Measurements from ENCODE around the gene SNCAIP. TPM values are rescaled to one million over a fixed set of nuclear protein-coding genes. Genes with fewer than 3 reads are reported as not detected.

Gene SNCAIP
- total and polyA plus RNA-seq, 2 of the 4 experiments (the other 2 are of a cell fraction), result 15.3 to 19.0 TPM

- H4K5ac ChIP-seq (ENCODE audit: low read depth, low read length), result no peak overlapping the region
- in situ Hi-C loops (cut with MboI; ENCODE audit: low sequenced_read_pairs), result no loop called here
- H4K8ac ChIP-seq (ENCODE audit: low read depth in 2 of 2, low read length in 2 of 2), result no peak overlapping the region
- H2AK9ac ChIP-seq (replicated peaks; ENCODE audit: low read depth, low read length, poor library complexity), result no peak overlapping the region
- H2BK20ac ChIP-seq (ENCODE audit: low read depth, low read length), result no peak overlapping the region
- dilution Hi-C loops (cut with HindIII; ENCODE audit: low sequenced_read_pairs, unreplicated experiment), result no loop called here
- H4K20me1 ChIP-seq (ENCODE audit: insufficient read depth, low read length), result no peaks in the 10 kb centered on the region
- WGBS, 2 experiments (ENCODE audit: extremely low coverage in 2 of 2, insufficient read length in 1 of 2), result no CpG with 5 or more reads among the region's 4 CpGs
- no TSS peak for BruUV-seq (replicated peaks)
- H3K9me3 ChIP-seq (ENCODE audit: control insufficient read depth, insufficient read depth, low read length), result no peaks in the 10 kb centered on the region
- H2BK5ac ChIP-seq (ENCODE audit: low read depth, low read length, poor library complexity, severe bottlenecking), result no peak overlapping the region
- peaks cover 10 to 14% of the 10 kb centered on the region in 2 experiments; a peak in 3 of 4 replicates for H3K79me1 ChIP-seq (ENCODE audit: low read depth in 1 of 2, low read length in 2 of 2)
- no peak overlapping the region for H2BK15ac ChIP-seq (ENCODE audit: low read depth, low read length)
- no peak overlapping the region for H4K91ac ChIP-seq (ENCODE audit: insufficient read depth, low read depth, low read length)
- H2AK5ac ChIP-seq (ENCODE audit: low read depth, low read length), result no peak overlapping the region
- no peaks in the 10 kb centered on the region; the same call in 1 of the 2 replicates for H3K4me1 ChIP-seq (ENCODE audit: control insufficient read depth, insufficient read depth, low read length)
- no peak overlapping the region for H2AFZ ChIP-seq (replicated peaks; ENCODE audit: low read length, poor library complexity)
- H3K9me1 ChIP-seq (ENCODE audit: insufficient read depth, low read length), result peaks cover 3% of the 10 kb centered on the region
- H3K56ac ChIP-seq (ENCODE audit: extremely low read depth, insufficient read depth, low read length), result no peak overlapping the region
- CTCF ChIA-PET, result no interaction called here
- no peak overlapping the region for H3K27ac ChIP-seq (ENCODE audit: insufficient read depth, low read length)
- H3K4me3 ChIP-seq (ENCODE audit: insufficient read depth, low read depth, low read length), result no peak overlapping the region
- no peaks in the 10 kb centered on the region; the same call in 1 of the 2 replicates for H3K36me3 ChIP-seq (ENCODE audit: control insufficient read depth, insufficient read depth, low read length)
- no peak overlapping the region for H3K4me2 ChIP-seq (ENCODE audit: low read depth, low read length)
- no peak overlapping the region for H3K9ac ChIP-seq (ENCODE audit: low read depth, low read length)
- intact Hi-C loops (cut with micrococcal nuclease), result no loop called here
- no peak overlapping the region for H3K23ac ChIP-seq (ENCODE audit: low read depth, low read length)
- DNase-seq (no peak), ATAC-seq (ENCODE audit: low read depth) (no peak)
- no peak overlapping the region for H2BK120ac ChIP-seq (ENCODE audit: low read depth, low read length)
- TF ChIP-seq, protein P1, sequence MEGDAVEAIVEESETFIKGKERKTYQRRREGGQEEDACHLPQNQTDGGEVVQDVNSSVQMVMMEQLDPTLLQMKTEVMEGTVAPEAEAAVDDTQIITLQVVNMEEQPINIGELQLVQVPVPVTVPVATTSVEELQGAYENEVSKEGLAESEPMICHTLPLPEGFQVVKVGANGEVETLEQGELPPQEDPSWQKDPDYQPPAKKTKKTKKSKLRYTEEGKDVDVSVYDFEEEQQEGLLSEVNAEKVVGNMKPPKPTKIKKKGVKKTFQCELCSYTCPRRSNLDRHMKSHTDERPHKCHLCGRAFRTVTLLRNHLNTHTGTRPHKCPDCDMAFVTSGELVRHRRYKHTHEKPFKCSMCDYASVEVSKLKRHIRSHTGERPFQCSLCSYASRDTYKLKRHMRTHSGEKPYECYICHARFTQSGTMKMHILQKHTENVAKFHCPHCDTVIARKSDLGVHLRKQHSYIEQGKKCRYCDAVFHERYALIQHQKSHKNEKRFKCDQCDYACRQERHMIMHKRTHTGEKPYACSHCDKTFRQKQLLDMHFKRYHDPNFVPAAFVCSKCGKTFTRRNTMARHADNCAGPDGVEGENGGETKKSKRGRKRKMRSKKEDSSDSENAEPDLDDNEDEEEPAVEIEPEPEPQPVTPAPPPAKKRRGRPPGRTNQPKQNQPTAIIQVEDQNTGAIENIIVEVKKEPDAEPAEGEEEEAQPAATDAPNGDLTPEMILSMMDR (conservative IDR thresholded peaks at IDR 0.05; ENCODE audit: low read depth, low read length), result no peak
- POLR2A ChIA-PET (ENCODE audit: unreplicated experiment), result no interaction called here
- no peak overlapping the region for H3K18ac ChIP-seq (ENCODE audit: low read depth, low read length)
- no peaks in the 10 kb centered on the region for H3K27me3 ChIP-seq (ENCODE audit: control insufficient read depth, insufficient read depth, low read length)
- no peak overlapping the region for H3K4ac ChIP-seq (ENCODE audit: low read depth, low read length)
- no peak overlapping the region for H3K14ac ChIP-seq (replicated peaks; ENCODE audit: low read depth, low read length)
These were observed 46.4 kb downstream of the SNCAIP start for GRCh38 chr5:122358372-122358979.

Data from IMR-90 (cell line).